NCI-H1694 (cell line): ENCODE results near the gene MTIF2.
"Not testable (repeated sequence)": the region's sequence is repeated elsewhere in the genome, so short reads cannot be mapped to it uniquely, and the experiment has no call there.

ENCODE experiments used
- DNase-seq: peaks from one replicate; lab custom pipeline; 2025; lab: John Stamatoyannopoulos, UW

Gene MTIF2

GRCh38 chr2:55196526-55196925 lies 72.5 kb downstream of the MTIF2 start:
- DNase-seq = no peak

- not testable (repeated sequence) for DNase-seq
Observed at GRCh38 chr2:55191888-55192287, 77.1 kb downstream of the MTIF2 start.

GRCh38 chr2:55186837-55187236 lies 82.2 kb downstream of the MTIF2 start:
- DNase-seq = not testable (repeated sequence)
